Testis (tissue), 2 donors: ENCODE data around the gene EXOG.

Experiments used
- CTCF ChIP-seq, 3 experiments: fragments of 450-650 bp in 2 of 3; fragments of 200-600 bp in 1 of 3; sonication (generic) in 1 of 3; IDR thresholded peaks; one replicate each; pipeline ENCODE4 v1.5.1; 2016 to 2019; ENCODE audit warnings: antibody characterized with exemption in 3 of 3, mild to moderate bottlenecking in 2 of 3, moderate library complexity in 1 of 3
- POLR2A ChIP-seq: fragments of 450-650 bp; IDR thresholded peaks from one replicate; pipeline ENCODE4 v1.6.1; 2017; ENCODE audit warnings: antibody characterized with exemption, mild to moderate bottlenecking, moderate library complexity

GRCh38 chr3:38477057-38477820 lies 18.9 kb upstream of the EXOG start:
- TF ChIP-seq CTCF (IDR thresholded peaks at IDR 0.05) (no peak), POLR2A (no peak)
